DMS 273 (cell line): ENCODE data around the gene RTRAF.

Experiments
- DNase-seq: peaks from one replicate; lab custom pipeline; 2025; ENCODE audit not compliant: unreplicated experiment; lab: John Stamatoyannopoulos, UW

RTRAF gene

GRCh38 chr14:52048641-52049204, 59.4 kb downstream of the RTRAF start:
- DNase-seq = no peak

DNA sequence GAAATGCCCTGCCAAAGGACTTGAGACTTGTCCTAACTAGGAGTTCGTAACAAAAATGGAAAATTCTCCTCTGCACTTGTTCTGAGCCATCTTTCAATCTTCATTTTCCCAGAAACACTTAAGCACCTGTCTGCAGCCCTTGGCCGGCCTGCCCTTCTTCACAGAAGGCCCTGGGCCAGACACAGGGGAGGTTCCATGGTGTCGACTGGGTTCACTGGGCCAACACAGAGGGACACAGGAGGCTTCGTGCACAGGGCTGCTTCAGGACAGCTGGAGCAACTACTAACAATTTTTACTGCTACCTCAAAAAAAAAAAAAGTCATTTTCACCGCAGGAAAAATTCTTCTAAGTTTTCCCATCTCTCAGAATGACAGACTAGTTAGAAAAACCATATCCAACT, 59.9 kb downstream of the RTRAF start:
- DNase-seq = no peak

DNA sequence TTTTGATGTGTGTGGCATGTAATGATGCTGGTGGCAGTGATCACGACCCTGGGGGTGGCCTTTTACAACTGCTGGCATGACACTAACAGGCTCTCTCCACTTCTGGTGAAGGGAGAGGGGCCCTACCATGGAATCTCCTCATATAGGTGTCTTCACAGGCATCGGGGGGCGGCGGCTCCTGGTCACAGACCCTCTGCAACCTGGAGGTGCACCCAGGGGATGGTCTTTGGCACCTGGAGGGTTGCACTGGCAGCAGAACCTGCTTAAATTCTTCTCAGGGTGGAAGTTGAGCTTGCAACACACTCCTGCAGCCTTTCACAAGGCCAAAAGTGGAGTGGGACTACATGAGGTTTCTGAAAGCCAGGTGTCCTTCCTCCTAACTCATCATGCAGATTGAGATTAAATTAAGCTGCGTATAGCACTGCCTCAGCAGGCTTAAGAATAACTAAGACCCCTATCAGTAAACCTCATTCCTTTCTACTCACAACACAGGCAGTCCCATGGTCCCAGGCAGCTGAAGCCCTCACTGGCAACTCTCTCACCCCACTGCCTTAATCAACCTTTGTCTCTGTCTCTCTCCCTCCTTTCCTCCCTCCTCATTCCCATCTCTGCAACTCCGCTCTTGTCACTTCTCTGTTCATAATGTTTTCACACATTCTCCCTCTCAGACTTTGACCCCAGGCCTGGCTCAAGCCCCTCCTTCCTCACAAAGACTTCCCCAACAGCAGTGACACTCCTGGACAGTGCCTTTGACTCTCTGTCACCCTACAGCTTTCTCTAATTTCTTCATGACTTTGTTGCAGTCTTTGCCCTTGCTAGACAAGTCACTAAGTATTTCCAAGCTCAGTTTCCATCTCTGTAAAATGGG, 60.6 kb downstream of the RTRAF start:
- no peak for DNase-seq

DNA sequence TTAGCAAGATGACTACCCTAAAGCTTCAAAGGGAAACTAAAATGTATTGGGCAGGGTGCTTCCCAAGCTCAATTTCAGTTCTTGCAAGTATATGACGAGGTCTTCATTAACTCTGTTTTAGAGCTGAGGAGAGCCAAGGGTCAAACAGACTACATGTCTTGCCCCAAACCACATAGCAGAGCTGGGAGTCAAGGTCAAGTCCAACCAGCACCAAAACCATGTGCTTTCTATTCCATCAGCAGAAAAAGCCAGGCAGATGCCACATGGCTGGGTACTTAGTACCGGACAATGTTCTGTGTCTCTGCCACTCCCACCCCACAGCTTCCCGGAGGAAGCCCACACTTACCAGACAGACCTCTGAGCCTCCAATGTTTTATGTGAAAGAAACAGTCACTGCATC, 61.9 kb downstream of the RTRAF start:
- DNase-seq = no peak

- DNase-seq = no peak
Observed at GRCh38 chr14:52051871-52052270, 62.5 kb downstream of the RTRAF start.

DNA sequence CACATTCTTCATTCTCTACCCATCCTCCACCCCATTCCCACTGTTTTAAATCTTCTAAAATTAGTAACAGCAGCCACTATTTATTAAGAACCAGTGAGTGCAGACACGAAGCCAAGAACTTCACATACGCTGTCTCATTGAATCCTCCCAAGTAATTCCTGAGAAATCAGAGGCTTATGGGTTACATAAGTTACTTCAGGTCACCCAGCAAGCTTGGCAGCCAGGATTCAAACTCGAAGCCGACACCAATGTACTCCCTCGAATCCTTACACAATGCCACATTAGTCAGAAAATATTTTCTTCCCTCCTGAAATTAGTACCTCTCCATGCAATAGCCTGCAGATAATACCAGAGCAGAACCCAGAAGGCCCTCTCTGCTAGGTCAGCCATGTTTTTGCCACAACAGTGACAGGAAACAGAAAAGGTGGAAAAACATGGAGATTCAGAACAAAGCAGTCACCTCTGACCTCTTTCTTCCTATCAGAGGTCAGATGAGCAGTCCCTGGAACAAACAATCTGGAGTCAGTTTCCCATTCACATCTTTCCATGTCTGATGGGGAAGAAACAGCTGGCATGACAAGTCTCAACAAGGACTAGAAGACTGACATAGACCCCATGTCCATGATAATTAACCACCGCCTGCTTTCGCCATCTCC, 63.1 kb downstream of the RTRAF start:
- no peak for DNase-seq

GRCh38 chr14:52053044-52053443, 63.7 kb downstream of the RTRAF start:
- DNase-seq = no peak

DNA sequence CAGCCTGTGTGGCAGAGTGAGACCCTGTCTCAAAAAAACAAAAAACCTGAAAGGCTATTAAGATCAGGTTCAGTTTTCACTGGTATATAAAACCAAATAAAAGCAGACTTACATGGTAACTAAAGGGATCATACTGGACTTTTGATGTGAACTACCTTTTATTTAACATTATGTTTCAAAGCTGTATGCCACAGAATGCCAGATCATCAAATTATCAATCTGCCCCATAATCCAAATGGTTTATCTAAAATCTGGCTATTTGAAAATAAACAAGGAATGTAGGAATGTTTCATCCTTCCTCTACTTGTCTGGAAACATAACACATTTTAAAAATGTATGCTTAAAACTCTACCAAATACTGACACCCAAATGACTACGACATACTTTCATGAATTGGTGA, 65.3 kb downstream of the RTRAF start:
- DNase-seq = no peak

DNA sequence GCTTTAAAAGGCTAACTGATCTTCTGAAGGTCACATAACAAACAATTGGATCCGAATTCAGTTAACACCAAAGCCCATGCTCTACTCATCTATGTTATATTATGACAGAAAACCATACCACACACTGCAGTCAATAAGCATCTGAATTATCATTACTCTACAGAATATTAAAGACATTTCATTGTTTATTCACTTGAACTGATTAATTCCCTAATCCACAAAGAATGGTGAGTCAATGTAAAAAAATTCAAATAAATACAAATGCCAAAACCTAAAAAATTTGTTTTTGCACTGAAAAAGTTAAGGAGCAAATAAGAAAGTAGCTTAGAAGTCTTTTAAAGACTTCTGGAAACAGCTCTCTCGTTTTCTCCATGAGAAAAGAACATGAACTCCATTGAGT, 65.8 kb downstream of the RTRAF start:
- DNase-seq = no peak

DNA sequence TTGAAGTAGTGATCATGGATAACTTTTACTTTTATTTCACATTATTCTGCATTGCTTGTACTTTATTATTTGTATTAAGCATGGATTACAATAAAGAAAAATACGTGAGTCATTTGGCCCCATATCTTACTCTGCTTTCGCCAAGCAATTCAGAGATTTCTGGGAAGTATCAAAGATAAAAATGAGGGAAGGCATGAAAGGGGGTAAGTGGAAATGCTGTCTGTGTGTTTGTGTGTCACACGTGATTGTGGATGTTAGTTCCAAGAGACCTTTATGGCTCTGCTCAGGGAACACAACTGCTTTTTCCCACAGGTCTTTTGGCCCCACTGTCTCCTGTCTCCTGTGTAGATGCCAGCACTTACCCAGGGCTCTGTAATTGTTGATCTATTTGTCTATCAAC, 69.0 kb downstream of the RTRAF start:
- DNase-seq = no peak

- no peak for DNase-seq
Observed at GRCh38 chr14:52059649-52060048, 70.3 kb downstream of the RTRAF start.

GRCh38 chr14:52060080-52060479, 70.7 kb downstream of the RTRAF start:
- DNase-seq = no peak
